Suprapubic skin (tissue), 3 donors: ENCODE data around the gene PRSS53.
A peak's percentile ranks its signal among the peaks of the same experiment; 100 is the strongest.

Experiments used
- EP300 ChIP-seq: sonication (generic); formaldehyde crosslinking; IDR thresholded peaks from one replicate; pipeline ENCODE4 v1.6.1; 2017; ENCODE audit warnings: antibody characterized with exemption
- TF ChIP-seq, protein P1 (sequence below), 2 donors: fragments of 200-600 bp in 1 of 2; fragments of 450-650 bp in 1 of 2; sonication (generic) in 1 of 2; IDR thresholded peaks; one replicate each; pipeline ENCODE4 v1.5.1; 2016 to 2019; ENCODE audit warnings: antibody characterized with exemption in 2 of 2, mild to moderate bottlenecking in 1 of 2, moderate library complexity in 1 of 2

DNA sequence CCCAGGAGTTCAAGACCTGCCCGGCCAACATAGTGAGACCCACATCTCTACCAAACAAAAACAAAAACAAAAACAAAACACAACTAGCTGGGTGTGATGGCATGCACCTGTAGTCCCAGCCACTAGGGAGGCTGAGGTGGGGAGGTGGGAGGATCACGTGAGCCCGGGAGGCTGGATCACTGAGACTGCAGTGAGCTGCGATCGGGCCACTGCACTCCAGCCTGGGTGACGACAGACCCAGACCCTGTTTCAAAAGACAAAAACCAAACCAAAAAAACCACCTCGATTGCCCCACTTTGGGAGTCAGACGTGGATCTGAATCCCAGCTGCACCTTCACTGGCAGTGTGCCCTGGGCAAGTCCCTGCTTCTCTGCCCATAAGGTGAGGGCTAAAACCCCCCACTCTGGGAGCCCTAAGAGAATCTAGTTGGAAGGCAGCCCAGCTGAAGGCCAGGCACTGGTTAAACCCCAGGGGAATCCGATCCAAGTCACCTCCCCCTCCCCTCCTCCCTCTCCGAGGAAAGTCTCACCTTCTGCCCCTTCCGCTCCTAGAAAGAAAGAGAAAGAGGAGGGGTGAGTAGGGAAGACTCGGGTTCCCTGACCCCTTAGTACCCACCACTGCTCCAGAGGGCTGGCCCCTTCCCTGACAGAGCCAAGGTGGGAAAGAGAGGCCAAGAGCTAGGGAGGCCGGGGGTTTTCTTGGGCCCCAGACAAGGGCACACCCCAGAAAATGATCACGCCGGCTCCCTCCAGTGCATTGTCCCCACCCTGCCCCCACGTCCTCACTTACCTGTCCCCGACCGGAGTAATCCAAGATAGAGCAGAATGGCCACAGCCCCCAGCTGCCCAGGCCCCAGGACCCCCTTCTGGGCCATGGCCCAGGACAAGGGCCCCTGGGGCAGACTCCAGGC is 46.1 kb upstream of the PRSS53 start:
- TF ChIP-seq, protein P1, sequence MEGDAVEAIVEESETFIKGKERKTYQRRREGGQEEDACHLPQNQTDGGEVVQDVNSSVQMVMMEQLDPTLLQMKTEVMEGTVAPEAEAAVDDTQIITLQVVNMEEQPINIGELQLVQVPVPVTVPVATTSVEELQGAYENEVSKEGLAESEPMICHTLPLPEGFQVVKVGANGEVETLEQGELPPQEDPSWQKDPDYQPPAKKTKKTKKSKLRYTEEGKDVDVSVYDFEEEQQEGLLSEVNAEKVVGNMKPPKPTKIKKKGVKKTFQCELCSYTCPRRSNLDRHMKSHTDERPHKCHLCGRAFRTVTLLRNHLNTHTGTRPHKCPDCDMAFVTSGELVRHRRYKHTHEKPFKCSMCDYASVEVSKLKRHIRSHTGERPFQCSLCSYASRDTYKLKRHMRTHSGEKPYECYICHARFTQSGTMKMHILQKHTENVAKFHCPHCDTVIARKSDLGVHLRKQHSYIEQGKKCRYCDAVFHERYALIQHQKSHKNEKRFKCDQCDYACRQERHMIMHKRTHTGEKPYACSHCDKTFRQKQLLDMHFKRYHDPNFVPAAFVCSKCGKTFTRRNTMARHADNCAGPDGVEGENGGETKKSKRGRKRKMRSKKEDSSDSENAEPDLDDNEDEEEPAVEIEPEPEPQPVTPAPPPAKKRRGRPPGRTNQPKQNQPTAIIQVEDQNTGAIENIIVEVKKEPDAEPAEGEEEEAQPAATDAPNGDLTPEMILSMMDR (IDR thresholded peaks at IDR 0.05): peak in 1 of 2 donors; percentile 12
- no peak for TF ChIP-seq EP300
